Measurements from ENCODE around the gene CXXC1. TPM values are rescaled to one million over a fixed set of nuclear protein-coding genes. Genes with fewer than 3 reads are reported as not detected.

CXXC1 gene
- 33.4 and 54.4 TPM in 2 replicates for total RNA-seq

DNA sequence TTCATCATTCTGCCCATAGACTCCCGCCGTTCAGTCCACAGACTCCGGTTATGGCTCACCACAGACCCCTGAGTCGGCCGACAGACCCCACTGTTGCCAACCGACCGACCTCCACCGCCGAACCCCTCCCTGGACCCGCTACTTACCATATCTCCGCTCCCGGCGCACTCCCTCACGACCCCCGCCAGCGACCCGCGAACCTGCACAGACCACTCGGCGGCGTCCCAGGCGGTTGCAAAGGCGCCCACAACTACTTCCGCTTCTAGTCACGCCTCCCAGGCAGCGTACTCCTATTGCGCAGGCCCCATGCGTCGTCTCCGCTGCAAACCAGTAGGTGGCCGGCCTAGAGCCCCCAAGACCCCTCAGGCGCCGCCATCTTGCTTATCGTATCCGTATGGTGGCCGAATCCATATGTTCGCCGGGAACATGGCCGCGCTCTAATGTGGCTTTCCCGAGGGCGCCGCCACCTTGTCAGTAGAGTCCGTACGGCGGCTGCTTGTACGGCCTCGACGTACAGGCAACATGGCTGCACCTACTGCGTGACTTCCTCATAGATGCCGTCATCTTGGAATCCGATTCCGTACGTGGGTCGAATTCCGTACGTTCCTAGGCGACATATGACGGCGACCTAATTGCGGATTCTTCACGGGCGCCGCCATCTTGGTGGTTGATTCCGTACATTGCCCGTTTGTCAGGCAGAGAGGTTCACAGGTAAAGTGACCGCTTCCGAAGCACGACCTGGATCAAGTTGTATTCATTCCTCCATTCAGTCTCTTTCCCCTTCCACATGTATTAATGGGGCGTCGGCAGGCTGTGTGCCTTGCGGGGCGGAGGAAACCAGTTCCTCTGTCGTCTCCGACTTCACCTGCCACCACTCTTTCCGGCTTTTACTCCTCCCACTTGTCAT is at the start of gene CXXC1:
Gene CXXC1, minus strand, starts transcription at position 252 of the 907 bp plus-strand sequence. Its CDS starts 103 bp downstream, at position 149.

DNA sequence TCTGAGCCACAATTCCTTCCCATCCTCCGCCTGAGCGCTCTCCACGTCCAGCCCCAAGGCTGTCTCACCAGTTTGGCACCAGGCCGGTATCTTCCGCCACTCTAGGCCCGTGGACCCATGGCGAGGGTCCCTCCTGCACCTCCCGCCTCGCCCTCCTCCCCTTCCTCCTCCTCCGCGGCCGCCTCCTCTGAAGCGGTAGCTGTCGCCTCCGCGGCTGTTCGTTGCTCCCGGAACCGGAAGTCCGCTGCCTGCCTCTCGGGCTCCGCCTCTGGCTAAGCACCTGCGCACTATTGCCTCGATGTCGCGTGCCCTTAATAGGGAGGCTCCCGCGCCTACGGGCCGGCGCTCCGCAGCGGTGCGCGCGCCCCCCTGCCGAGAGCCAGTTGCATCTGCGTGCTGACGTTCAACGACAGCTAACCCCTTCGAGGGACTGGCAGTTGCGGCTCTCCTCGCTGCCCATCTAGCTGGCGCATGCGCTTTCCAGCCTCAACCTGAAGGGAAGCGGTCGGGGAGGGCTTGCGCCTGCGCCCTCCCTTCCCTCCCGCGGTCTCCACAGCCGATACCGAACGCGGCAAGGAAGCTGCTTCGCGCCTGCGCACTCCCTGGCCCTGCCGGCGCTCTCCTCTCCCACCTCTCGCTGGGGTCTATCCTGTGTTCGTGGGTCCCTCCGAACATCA is 6.1 kb downstream of the CXXC1 start, which contains the start of gene MBD1:
Gene MBD1, minus strand, starts transcription at position 229 of the 677 bp plus-strand sequence. CDS start 1,531 bp downstream, outside the sequence.

DNA sequence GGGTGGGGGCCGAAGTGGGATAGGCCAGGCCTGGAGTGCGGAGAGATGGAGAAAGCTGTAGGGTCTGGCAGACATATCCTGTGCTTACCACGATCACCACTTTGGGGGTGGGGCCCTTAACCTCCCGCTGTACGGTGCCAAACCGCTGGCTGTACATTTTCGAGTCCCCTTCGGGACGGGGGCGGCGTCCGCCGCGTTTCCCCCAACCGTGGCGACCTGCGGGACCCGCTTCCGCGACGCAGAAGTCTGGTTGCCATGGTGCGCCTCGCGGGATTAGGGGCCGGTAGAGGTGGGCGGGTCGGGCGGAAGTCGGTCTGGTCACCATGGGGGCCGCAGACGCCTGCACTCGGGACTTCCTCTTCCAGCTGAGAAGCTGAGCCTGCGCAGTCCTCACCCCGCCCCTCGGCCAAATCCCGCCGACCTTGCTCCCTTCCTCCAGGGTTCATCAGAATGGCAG is 21.2 kb downstream of the CXXC1 start, which contains the start of gene CFAP53:
Gene CFAP53, minus strand, starts transcription at position 248 of the 457 bp plus-strand sequence. Its CDS starts 91 bp downstream, at position 157.

Other genes with a start within 250 kb of the CXXC1 start
- 0.31 and 1.1 TPM in 2 replicates for gene MYO5B, start 92.5 kb downstream of the CXXC1 start, total RNA-seq
- gene CFAP53, start 21.2 kb downstream of the CXXC1 start, total RNA-seq, result 0.16 and 0.31 TPM in 2 replicates
- gene MBD1, start 6.2 kb downstream of the CXXC1 start, total RNA-seq, result 41.1 and 71.3 TPM in 2 replicates
- 5.6 and 10.7 TPM in 2 replicates for gene SKA1, start 87.4 kb upstream of the CXXC1 start, total RNA-seq

Data from bladder microvascular endothelial cell (primary cell).